ENCODE data around the gene BLACAT1.

- TF ChIP-seq CTCF (IDR thresholded peaks at IDR 0.05; ENCODE audit: insufficient read depth, low read length) (no peak), POLR2AphosphoS5 (IDR thresholded peaks at IDR 0.05; ENCODE audit: low read depth) (no peak), GABPA (IDR thresholded peaks at IDR 0.05; ENCODE audit: low read depth) (no peak), SPI1 (IDR thresholded peaks at IDR 0.05; ENCODE audit: borderline replicate concordance, low read depth) (no peak)
- TF ChIP-seq, protein P1, sequence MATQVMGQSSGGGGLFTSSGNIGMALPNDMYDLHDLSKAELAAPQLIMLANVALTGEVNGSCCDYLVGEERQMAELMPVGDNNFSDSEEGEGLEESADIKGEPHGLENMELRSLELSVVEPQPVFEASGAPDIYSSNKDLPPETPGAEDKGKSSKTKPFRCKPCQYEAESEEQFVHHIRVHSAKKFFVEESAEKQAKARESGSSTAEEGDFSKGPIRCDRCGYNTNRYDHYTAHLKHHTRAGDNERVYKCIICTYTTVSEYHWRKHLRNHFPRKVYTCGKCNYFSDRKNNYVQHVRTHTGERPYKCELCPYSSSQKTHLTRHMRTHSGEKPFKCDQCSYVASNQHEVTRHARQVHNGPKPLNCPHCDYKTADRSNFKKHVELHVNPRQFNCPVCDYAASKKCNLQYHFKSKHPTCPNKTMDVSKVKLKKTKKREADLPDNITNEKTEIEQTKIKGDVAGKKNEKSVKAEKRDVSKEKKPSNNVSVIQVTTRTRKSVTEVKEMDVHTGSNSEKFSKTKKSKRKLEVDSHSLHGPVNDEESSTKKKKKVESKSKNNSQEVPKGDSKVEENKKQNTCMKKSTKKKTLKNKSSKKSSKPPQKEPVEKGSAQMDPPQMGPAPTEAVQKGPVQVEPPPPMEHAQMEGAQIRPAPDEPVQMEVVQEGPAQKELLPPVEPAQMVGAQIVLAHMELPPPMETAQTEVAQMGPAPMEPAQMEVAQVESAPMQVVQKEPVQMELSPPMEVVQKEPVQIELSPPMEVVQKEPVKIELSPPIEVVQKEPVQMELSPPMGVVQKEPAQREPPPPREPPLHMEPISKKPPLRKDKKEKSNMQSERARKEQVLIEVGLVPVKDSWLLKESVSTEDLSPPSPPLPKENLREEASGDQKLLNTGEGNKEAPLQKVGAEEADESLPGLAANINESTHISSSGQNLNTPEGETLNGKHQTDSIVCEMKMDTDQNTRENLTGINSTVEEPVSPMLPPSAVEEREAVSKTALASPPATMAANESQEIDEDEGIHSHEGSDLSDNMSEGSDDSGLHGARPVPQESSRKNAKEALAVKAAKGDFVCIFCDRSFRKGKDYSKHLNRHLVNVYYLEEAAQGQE (IDR thresholded peaks at IDR 0.05; ENCODE audit: insufficient replicate concordance, low read depth) = no peak
Measured at GRCh38 chr1:205500240-205501233, 44.7 kb upstream of the BLACAT1 start.

Data from HL-60 (cell line).